GM12875 (cell line): ENCODE results near the gene GSX2.

Source experiments
- H3K4me3 ChIP-seq: one replicate; pipeline ENCODE4 v1.5.1; 2011; ENCODE audit warnings: low read depth, low read length, control low read depth
- CTCF ChIP-seq: IDR thresholded peaks from 2 replicates; pipeline ENCODE4 v1.5.1; 2011; ENCODE audit warnings: low read depth, mild to moderate bottlenecking, control low read depth, inconsistent platforms, low read length, moderate library complexity, borderline replicate concordance; ENCODE audit not compliant: insufficient read depth

The GSX2 gene

DNA sequence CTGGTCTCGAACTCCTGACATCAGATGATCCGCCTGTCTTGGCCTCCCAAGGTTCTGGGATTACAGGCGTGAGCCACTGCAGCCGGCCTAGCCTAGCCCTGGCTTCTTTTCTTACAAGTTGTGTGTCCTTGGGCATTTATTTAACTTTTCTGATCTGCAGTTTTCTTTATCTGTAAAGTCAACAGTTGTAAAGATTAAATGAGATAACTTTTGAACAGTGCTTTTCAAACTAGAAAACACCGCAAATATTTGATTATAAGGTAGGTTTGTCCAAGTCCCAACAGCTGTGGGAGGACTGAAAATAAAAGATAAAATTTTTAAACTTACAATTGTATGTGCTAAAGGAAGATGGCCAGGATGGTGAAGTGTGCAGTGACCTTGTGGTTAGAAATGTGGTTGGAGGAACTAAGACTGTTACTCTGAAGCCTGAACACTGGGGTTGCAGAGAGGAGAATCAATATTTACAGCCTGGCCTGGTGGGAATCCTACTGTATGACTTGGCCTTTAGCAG is 44.8 kb downstream of the GSX2 start:
- TF ChIP-seq CTCF: no peak

DNA sequence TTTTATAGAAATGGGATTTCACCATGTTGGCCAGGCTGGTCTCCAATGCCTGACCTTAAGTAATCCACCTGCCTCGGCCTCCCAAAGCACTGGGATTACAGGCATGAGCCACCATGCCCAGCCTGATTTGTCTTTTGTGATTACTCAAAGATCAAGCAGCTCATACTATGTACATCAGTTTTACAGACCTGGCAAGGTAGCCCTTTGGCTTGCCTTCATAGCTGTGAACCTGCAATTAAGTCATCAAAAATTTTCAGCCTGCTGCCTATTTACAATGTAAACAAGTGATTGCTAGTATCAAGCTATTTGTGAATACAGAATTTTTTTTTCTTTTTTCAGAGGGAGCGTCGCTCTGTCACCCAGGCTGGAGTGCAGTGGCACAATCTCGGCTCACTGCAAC is 46.2 kb downstream of the GSX2 start:
- no peak for TF ChIP-seq CTCF
- H3K4me3 ChIP-seq: no peak overlapping the region

More for the DNA sequence above, 44.8 kb downstream of the GSX2 start:
- H3K4me3 ChIP-seq: no peak overlapping the region

DNA sequence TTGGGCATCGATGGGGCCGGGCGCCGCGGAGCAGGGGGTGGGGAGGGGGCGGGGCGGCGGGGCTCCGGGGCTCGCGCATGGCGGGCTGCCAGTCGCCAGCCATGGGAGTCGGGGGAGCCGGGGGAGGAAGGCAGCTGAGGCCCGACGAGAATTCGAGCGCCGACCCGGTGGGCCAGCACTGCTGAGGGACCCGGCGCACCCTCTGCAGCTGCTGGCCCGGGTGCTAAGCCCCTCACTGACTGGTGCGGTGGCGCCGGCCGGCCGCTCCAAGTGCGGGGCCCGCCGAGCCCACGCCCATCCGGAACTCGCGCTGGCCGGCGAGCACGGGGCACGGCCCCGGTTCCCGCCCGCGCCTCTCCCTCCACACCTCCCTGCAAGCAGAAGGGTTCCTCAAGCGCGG is 49.4 kb downstream of the GSX2 start:
- no peak for TF ChIP-seq CTCF
- no peak overlapping the region for H3K4me3 ChIP-seq
